Panc1 (cell line): ENCODE measurements around the gene KIDINS220. TPM values are rescaled to one million over a fixed set of nuclear protein-coding genes. Genes with fewer than 3 reads are reported as not detected.

Experiments used
- ATAC-seq: fragments of 200-7000 bp; cut with Tn5 transposase; 2 replicates; pipeline ENCODE4 v1.9.1; 2020; ENCODE audit warnings: mild to moderate bottlenecking, moderate library complexity
- BruUV-seq: library from RNA; stranded (reverse); fragments of 400-500 nt; replicated peaks from 2 replicates; lab custom pipeline; 2021; lab: Mats Ljungman, UMichigan
- CTCF ChIA-PET: fragments of 300-600 bp; sonication (Branson Sonifier 250); formaldehyde crosslinking; loops from one replicate; lab custom pipeline; 2022; ENCODE audit warnings: antibody characterized with exemption; lab: Charles Lee
- POLR2A ChIA-PET: fragments of 300-600 bp; sonication (Branson Sonifier 250); formaldehyde crosslinking; loops from one replicate; lab custom pipeline; 2022; ENCODE audit warnings: antibody characterized with exemption; lab: Charles Lee
- DNase-seq: peaks from one replicate; pipeline ENCODE4 v3.0.0-alpha.2; 2010; ENCODE audit warnings: low read depth, low spot score
- H3K27ac ChIP-seq: 2 replicates; pipeline ENCODE4 v1.5.1; 2011; ENCODE audit warnings: mild to moderate bottlenecking, low read length, inconsistent platforms
- H3K27me3 ChIP-seq: fragments of 200-500 bp; sonication (Bioruptor generic); 2 replicates; pipeline ENCODE4 v1.6.0; 2014; ENCODE audit warnings: low read length, inconsistent platforms; ENCODE audit not compliant: control insufficient read depth, insufficient read depth
- H3K36me3 ChIP-seq: fragments of 200-500 bp; sonication (Bioruptor generic); 2 replicates; pipeline ENCODE4 v1.5.1; 2014; ENCODE audit warnings: inconsistent platforms, mild to moderate bottlenecking, low read length, moderate library complexity; ENCODE audit not compliant: control insufficient read depth, insufficient read depth
- H3K4me1 ChIP-seq: 2 replicates; pipeline ENCODE4 v1.5.1; 2011; ENCODE audit warnings: inconsistent platforms, mild to moderate bottlenecking, low read length, moderate library complexity; ENCODE audit not compliant: control insufficient read depth, insufficient read depth
- H3K4me3 ChIP-seq, 2 experiments: 2 replicates each; pipeline ENCODE4 v1.5.1; 2011 to 2012; ENCODE audit warnings: low read depth in 2 of 2, low read length in 2 of 2, mild to moderate bottlenecking in 2 of 2, inconsistent platforms in 1 of 2, moderate library complexity in 1 of 2
- H3K9me3 ChIP-seq: fragments of 200-500 bp; sonication (Bioruptor generic); 2 replicates; pipeline ENCODE4 v1.5.1; 2014; ENCODE audit warnings: low read depth, mild to moderate bottlenecking, inconsistent platforms, low read length, moderate library complexity; ENCODE audit not compliant: control insufficient read depth, insufficient read depth
- CTCF ChIP-seq: fragments of 450-650 bp; IDR thresholded peaks from 2 replicates; pipeline ENCODE4 v1.5.1; 2017; ENCODE audit warnings: mild to moderate bottlenecking
- POLR2AphosphoS5 ChIP-seq: IDR thresholded peaks from 2 replicates; pipeline ENCODE4 v1.6.1; 2012; ENCODE audit warnings: mild to moderate bottlenecking, low read depth, low read length, moderate library complexity
- SIN3A ChIP-seq: IDR thresholded peaks from 2 replicates; pipeline ENCODE4 v1.6.1; 2012; ENCODE audit warnings: low read depth, mild to moderate bottlenecking, low read length, moderate library complexity, borderline replicate concordance; ENCODE audit not compliant: insufficient read depth
- TCF7L2 ChIP-seq: IDR thresholded peaks from 2 replicates; pipeline ENCODE4 v1.6.1; 2011; ENCODE audit warnings: mild to moderate bottlenecking, low read depth, low read length, inconsistent platforms
- in situ Hi-C: cut with HindIII; loops from 2 replicates; pipeline ENCODE4 v1.10.0; 2016; ENCODE audit warnings: low sequenced_read_pairs, low pct_unique_long_range_greater_than_20kb
- intact Hi-C: fragments of 100-400 bp; cut with micrococcal nuclease; formaldehyde crosslinking; loops from one replicate; pipeline ENCODE4 v1.10.0; 2022; ENCODE audit not compliant: unreplicated experiment
- total RNA-seq: library from RNA; stranded (reverse); gene quantifications from one replicate; pipeline ENCODE4 v1.2.1, GENCODE V29; 2021; ENCODE audit not compliant: unreplicated experiment
- TF ChIP-seq, protein P1 (sequence below), 2 experiments: IDR thresholded peaks; 2 replicates each; pipeline ENCODE4 v1.6.1; 2011 to 2012; ENCODE audit warnings: low read depth in 2 of 2, control low read depth in 1 of 2, low read length in 1 of 2, mild to moderate bottlenecking in 1 of 2, moderate library complexity in 1 of 2; ENCODE audit not compliant: insufficient read depth in 1 of 2

KIDINS220 gene
- total RNA-seq, 1 experiment from 2014 or later, result 39.3 TPM

DNA sequence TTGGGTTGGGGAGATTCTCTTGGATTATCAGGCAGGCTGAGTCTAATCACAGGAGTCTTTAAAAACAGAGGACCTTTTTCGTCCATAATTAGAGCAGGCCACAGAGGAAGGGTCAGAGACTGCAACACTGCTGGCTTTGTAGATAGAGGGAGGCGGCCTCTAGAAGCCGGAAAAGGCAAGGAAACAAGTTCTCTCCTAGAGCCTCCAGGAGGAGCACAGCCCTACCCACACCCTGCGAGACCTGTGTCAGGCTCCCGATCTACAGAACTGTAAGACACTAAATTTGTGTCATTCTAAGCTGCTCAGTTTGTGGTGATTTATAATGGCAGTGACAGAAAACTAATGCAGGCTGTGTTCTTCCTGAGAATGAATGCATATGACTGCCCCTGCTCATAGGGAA is 140.2 kb downstream of the KIDINS220 start:
- Histone ChIP-seq H3K36me3 (no peaks in the 10 kb centered on the region), H3K27me3 (no peaks in the 10 kb centered on the region), H3K27ac (no peak overlapping the region), H3K4me1 (peaks cover 5% of the 10 kb centered on the region; the same call in 1 of the 2 replicates), H3K9me3 (no peaks in the 10 kb centered on the region), H3K4me3 (no peak overlapping the region)
- POLR2A ChIA-PET, result no interaction called here
- DNase-seq, result no peak
- BruUV-seq, result no TSS peak
- in situ Hi-C loops, result no loop called here
- no peak for TF ChIP-seq TCF7L2
- TF ChIP-seq POLR2AphosphoS5, result no peak
- no peak for TF ChIP-seq CTCF
- TF ChIP-seq SIN3A, result no peak
- TF ChIP-seq, protein P1, sequence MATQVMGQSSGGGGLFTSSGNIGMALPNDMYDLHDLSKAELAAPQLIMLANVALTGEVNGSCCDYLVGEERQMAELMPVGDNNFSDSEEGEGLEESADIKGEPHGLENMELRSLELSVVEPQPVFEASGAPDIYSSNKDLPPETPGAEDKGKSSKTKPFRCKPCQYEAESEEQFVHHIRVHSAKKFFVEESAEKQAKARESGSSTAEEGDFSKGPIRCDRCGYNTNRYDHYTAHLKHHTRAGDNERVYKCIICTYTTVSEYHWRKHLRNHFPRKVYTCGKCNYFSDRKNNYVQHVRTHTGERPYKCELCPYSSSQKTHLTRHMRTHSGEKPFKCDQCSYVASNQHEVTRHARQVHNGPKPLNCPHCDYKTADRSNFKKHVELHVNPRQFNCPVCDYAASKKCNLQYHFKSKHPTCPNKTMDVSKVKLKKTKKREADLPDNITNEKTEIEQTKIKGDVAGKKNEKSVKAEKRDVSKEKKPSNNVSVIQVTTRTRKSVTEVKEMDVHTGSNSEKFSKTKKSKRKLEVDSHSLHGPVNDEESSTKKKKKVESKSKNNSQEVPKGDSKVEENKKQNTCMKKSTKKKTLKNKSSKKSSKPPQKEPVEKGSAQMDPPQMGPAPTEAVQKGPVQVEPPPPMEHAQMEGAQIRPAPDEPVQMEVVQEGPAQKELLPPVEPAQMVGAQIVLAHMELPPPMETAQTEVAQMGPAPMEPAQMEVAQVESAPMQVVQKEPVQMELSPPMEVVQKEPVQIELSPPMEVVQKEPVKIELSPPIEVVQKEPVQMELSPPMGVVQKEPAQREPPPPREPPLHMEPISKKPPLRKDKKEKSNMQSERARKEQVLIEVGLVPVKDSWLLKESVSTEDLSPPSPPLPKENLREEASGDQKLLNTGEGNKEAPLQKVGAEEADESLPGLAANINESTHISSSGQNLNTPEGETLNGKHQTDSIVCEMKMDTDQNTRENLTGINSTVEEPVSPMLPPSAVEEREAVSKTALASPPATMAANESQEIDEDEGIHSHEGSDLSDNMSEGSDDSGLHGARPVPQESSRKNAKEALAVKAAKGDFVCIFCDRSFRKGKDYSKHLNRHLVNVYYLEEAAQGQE (IDR thresholded peaks at IDR 0.05; ENCODE audit: insufficient read depth in 1 of 2, low read depth in 2 of 2, low read length in 1 of 2), result no peak
- 0 out of 2 replicates have a peak, but pooled peaks have one; percentile 11 for ATAC-seq
- intact Hi-C loops, result no loop called here
- CTCF ChIA-PET, result no interaction called here

GRCh38 chr2:8694737-8695136 is 142.7 kb downstream of the KIDINS220 start:
- POLR2A ChIA-PET, result no interaction called here
- DNase-seq, result no peak
- no peak for ATAC-seq

More at GRCh38 chr2:8694737-8695136, 142.7 kb downstream of the KIDINS220 start:
- TF ChIP-seq, protein P1 (IDR thresholded peaks at IDR 0.05; ENCODE audit: insufficient read depth in 1 of 2, low read depth in 2 of 2, low read length in 1 of 2), result no peak
- no peak for TF ChIP-seq SIN3A
- TF ChIP-seq POLR2AphosphoS5, result no peak
- TF ChIP-seq CTCF, result no peak
- no peak for TF ChIP-seq TCF7L2
- Histone ChIP-seq H3K27ac (no peak overlapping the region), H3K4me3 (no peak overlapping the region), H3K27me3 (0 out of 2 replicates have a peak, but pooled peaks cover 3% of the 10 kb centered on the region), H3K36me3 (no peaks in the 10 kb centered on the region), H3K4me1 (peaks cover 5% of the 10 kb centered on the region; the same call in 1 of the 2 replicates), H3K9me3 (no peaks in the 10 kb centered on the region)
- in situ Hi-C loops (no loop called here), intact Hi-C loops (no loop called here)
- no TSS peak for BruUV-seq
- CTCF ChIA-PET, result no interaction called here
